ENCODE measurements around the gene COBL.
"Not testable (repeated sequence)": the region's sequence is repeated elsewhere in the genome, so short reads cannot be mapped to it uniquely, and the experiment has no call there.

COBL gene

GRCh38 chr7:51229106-51229537, 87.5 kb downstream of the COBL start:
- no peak for DNase-seq

GRCh38 chr7:51228386-51228958, 88.1 kb downstream of the COBL start:
- DNase-seq, result no peak

- DNase-seq, result no peak
Measured at GRCh38 chr7:51227861-51228260, 88.7 kb downstream of the COBL start.

- DNase-seq, result no peak
Measured at GRCh38 chr7:51226916-51227535, 89.6 kb downstream of the COBL start.

- DNase-seq, result no peak
Measured at GRCh38 chr7:51226063-51226755, 90.4 kb downstream of the COBL start.

GRCh38 chr7:51224811-51225595, 91.6 kb downstream of the COBL start:
- DNase-seq, result no peak

GRCh38 chr7:51223505-51223904, 93.1 kb downstream of the COBL start:
- DNase-seq, result no peak

GRCh38 chr7:51222916-51223315, 93.7 kb downstream of the COBL start:
- DNase-seq, result no peak

GRCh38 chr7:51220226-51220625, 96.4 kb downstream of the COBL start:
- no peak for DNase-seq

GRCh38 chr7:51219261-51219988, 97.2 kb downstream of the COBL start:
- no peak for DNase-seq

- no peak for DNase-seq
Measured at GRCh38 chr7:51217804-51218203, 98.8 kb downstream of the COBL start.

GRCh38 chr7:51214098-51214497, 102.5 kb downstream of the COBL start:
- no peak for DNase-seq

- DNase-seq, result no peak
Measured at GRCh38 chr7:51213618-51214017, 103.0 kb downstream of the COBL start.

GRCh38 chr7:51210766-51211165, 105.8 kb downstream of the COBL start:
- no peak for DNase-seq

- no peak for DNase-seq
Measured at GRCh38 chr7:51209426-51209825, 107.2 kb downstream of the COBL start.

GRCh38 chr7:51208125-51208524, 108.5 kb downstream of the COBL start:
- not testable (repeated sequence) for DNase-seq

GRCh38 chr7:51198654-51199053, 118.0 kb downstream of the COBL start:
- DNase-seq, result no peak

GRCh38 chr7:51190969-51191368, 125.6 kb downstream of the COBL start:
- DNase-seq, result no peak

GRCh38 chr7:51189777-51190176, 126.8 kb downstream of the COBL start:
- no peak for DNase-seq

GRCh38 chr7:51188987-51189386, 127.6 kb downstream of the COBL start:
- DNase-seq, result no peak

- no peak for DNase-seq
Measured at GRCh38 chr7:51187941-51188340, 128.7 kb downstream of the COBL start.

GRCh38 chr7:51186531-51186930, 130.1 kb downstream of the COBL start:
- no peak for DNase-seq
